GM21367 (cell line): ENCODE measurements around the gene LARGE1.

Experiments used
- ATAC-seq: cut with Tn5 transposase; IDR thresholded peaks from one replicate; pipeline ENCODE4 v1.9.1; 2021; ENCODE audit not compliant: unreplicated experiment

The LARGE1 gene

DNA sequence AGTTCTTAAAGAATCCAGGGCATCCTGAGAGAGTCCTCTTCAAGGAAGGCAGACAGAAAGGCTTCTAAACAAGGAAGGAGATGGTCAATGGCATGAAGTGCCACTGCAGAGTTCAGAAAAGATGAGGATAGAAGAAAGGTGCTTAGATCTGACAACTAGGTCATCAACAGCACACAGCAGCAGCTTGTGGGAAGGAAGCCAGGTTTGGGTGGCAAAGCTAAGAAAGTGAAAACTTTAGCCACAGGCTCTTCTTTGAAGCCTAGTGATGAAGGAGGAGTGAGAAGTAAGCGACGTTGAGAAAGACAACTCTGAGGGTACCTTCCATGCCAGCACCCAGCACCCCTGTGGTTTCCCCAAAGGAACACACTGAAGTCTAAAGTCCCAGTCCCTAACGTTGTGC is 92.0 kb downstream of the LARGE1 start:
- no peak for ATAC-seq

- ATAC-seq, result no peak
Measured at GRCh38 chr22:33825761-33826160, 94.5 kb downstream of the LARGE1 start.

- ATAC-seq, result no peak
Measured at GRCh38 chr22:33823552-33823951, 96.7 kb downstream of the LARGE1 start.

- no peak for ATAC-seq
Measured at GRCh38 chr22:33821290-33821689, 99.0 kb downstream of the LARGE1 start.

DNA sequence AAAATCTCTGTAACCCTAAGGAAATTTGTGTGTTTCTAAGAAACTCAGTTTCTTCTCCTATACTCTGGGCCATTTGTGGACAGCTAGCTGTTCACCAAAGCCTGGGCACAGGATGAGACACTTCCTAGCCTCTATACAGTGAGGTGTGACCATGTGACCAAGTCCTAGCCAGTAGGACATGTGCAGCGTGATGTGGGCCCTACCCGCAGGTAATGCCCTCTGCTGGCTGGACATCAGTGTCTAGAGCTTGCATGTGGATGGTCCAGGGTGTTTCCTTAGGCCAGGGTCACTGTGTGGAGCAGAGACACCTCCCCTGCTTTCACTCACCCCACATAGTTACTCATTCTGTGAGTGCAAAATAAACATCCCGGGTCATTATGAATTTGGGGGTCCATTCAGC is 100.5 kb downstream of the LARGE1 start:
- no peak for ATAC-seq

DNA sequence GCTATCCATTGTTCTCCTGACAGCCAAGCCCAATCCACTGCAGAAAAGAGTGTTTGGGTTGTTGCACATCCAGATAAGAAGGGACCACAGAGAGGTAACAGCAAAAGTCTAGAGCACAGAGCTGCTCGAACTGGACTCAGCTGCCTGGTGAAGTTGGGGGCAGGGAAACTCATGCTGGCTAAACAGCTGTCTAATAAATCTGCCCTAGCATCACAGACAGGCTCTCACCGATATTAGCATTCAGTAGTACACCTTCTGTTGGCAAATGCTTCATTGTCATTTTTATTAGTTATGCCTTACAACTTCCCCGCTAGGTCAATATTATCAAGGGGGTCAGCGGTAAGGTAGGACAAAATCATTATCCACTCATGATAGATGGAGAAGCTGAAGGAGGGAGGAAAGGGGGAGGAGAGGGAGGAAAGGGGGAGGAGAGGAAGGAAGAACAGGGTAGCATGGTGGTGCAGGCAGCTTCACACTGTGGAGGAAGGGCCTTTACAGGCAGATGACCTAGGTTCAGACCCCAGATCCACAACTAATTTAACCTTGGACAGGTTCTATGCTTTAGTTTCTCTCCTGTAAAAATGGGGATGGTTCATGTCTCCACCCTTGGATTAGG is 102.7 kb downstream of the LARGE1 start:
- ATAC-seq, result no peak

- no peak for ATAC-seq
Measured at GRCh38 chr22:33812360-33812977, 107.8 kb downstream of the LARGE1 start.

DNA sequence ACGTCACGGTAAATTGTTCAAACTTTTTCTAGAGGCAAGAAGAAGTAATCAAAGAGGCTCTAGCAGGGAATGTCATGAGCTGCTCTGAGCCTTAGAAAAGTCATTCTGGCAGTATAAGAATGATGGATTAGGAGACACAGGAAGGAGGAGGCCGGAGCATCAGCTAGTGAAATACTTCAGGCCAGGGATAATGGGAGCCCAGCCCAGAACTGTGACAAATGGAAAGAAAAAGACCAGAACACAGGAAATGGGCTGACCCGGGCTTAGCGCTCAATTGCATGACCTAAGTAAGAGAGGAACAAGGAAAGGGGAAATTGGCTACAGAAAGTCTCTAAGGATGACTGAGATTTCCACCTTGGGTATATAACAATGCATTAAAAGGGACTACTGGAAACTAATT is 108.6 kb downstream of the LARGE1 start:
- ATAC-seq, result no peak

DNA sequence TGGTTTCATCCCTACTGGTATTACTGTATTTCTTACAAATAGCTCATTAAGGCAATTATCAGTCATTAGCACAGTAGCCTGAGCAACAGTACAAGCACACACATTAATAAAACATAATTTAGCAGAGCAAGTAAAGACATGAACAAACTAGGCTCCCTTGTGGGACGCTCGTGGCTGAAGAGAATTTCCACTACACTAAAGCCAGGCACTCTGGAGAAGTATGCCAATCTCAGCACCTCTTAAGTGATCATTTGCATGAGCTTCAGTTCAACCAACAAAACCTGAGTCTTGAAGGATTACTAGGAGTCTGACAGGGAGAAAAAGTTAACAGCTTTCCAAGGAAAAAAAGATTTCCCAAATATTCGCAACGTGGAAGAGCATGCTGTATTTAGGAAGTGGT is 109.1 kb downstream of the LARGE1 start:
- ATAC-seq, result no peak

- ATAC-seq, result no peak
Measured at GRCh38 chr22:33807470-33807869, 112.8 kb downstream of the LARGE1 start.

GRCh38 chr22:33806191-33806590 is 114.1 kb downstream of the LARGE1 start:
- ATAC-seq, result no peak

GRCh38 chr22:33803371-33804282 is 116.6 kb downstream of the LARGE1 start:
- ATAC-seq, result no peak

GRCh38 chr22:33798401-33798800 is 121.9 kb downstream of the LARGE1 start:
- ATAC-seq, result no peak

- no peak for ATAC-seq
Measured at GRCh38 chr22:33796494-33796893, 123.8 kb downstream of the LARGE1 start.

- ATAC-seq, result no peak
Measured at GRCh38 chr22:33793475-33793874, 126.8 kb downstream of the LARGE1 start.

DNA sequence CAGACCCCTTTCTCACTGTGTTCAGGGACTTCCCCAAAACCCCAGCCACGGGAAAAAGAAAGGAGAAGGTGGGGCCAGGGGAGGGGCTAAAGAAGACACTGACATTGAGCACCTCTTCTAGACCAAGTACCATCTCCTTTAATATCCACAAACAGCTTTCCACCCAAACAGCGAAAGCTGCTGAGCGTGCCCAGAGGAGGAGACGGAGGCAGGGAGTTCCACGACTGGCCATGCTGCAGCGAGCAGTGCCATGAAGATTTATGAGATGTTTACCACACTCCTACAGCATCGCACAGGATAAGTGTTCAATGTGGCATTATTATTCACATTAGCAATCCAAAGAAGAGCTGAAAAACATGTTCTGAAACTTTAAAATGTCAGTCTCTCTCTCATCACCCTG is 127.4 kb downstream of the LARGE1 start:
- no peak for ATAC-seq

GRCh38 chr22:33789690-33790253 is 130.5 kb downstream of the LARGE1 start:
- no peak for ATAC-seq

GRCh38 chr22:33788927-33789326 is 131.3 kb downstream of the LARGE1 start:
- no peak for ATAC-seq

- ATAC-seq, result no peak
Measured at GRCh38 chr22:33787645-33788456, 132.4 kb downstream of the LARGE1 start.

- no peak for ATAC-seq
Measured at GRCh38 chr22:33786149-33786548, 134.1 kb downstream of the LARGE1 start.
